ENCODE data around the gene PIK3R6. TPM values are rescaled to one million over a fixed set of nuclear protein-coding genes. Genes with fewer than 3 reads are reported as not detected.

PIK3R6 gene
- total RNA-seq, 4 donors from 2014 or later: 0.88 to 14.9 (median 2.8) TPM

DNA sequence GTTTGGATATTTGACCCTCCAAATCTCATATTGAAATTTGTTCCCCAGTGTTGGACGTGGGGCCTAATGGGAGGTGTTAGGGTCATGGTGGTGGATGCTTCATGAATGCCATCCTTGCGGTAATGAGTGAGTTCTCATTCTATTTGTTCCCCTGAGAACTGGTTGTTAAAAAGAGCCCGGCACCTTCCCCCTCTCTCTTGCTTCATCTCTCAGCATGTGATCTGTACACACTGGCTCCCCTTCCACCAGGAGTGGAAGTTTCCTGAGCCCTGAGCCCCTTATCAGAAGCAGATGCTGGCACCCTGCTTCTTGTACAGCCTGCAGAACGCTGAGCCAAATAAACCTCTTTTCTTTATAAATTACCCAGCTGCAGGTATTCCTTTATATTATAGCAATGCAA, 25.6 kb downstream of the PIK3R6 start:
- peak in 1 of 3 donors; percentile 29 for DNase-seq

DNA sequence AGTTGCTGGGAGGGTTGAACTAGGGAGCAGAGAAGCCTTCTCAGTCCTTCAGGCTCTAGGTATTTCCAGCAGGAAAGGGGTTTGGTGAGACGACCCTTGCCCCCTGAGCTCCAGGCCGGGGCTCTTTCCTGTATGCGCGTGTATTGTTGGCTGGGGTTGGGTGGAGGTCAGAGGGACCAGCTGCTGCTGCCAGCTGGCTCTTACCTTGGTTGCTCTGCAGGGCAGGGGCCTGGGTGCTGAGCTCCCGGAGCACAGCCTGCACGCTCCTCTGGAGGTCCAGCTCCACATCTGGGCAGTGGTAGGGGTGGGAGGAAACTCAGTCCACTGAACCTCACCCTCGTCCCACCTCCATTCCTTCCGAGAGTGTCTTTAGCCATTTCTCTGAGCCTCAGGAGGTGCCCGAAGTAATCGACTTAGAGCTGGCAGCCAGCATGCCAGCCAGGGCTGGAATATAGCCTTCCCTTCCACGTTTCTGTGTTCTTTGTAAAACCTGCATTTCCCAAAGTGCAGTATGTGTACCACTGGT, 28.0 kb downstream of the PIK3R6 start:
- H3K9me3 ChIP-seq: no peaks in the 10 kb centered on the region
- H3K36me3 ChIP-seq: no peaks in the 10 kb centered on the region
- H3K27ac ChIP-seq: no peak overlapping the region
- H3K4me3 ChIP-seq: no peak overlapping the region
- peak in 1 of 3 donors; percentile 18 for DNase-seq
- H3K4me1 ChIP-seq: no peaks in the 10 kb centered on the region
- no peaks in the 10 kb centered on the region for H3K27me3 ChIP-seq
- TF ChIP-seq, protein P1, sequence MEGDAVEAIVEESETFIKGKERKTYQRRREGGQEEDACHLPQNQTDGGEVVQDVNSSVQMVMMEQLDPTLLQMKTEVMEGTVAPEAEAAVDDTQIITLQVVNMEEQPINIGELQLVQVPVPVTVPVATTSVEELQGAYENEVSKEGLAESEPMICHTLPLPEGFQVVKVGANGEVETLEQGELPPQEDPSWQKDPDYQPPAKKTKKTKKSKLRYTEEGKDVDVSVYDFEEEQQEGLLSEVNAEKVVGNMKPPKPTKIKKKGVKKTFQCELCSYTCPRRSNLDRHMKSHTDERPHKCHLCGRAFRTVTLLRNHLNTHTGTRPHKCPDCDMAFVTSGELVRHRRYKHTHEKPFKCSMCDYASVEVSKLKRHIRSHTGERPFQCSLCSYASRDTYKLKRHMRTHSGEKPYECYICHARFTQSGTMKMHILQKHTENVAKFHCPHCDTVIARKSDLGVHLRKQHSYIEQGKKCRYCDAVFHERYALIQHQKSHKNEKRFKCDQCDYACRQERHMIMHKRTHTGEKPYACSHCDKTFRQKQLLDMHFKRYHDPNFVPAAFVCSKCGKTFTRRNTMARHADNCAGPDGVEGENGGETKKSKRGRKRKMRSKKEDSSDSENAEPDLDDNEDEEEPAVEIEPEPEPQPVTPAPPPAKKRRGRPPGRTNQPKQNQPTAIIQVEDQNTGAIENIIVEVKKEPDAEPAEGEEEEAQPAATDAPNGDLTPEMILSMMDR (IDR thresholded peaks at IDR 0.05): no peak
- no peak for TF ChIP-seq POLR2A (IDR thresholded peaks at IDR 0.05)

More for the DNA sequence above, 25.6 kb downstream of the PIK3R6 start:
- Histone ChIP-seq H3K27ac (no peak overlapping the region), H3K4me1 (no peaks in the 10 kb centered on the region), H3K9me3 (no peaks in the 10 kb centered on the region), H3K27me3 (no peaks in the 10 kb centered on the region), H3K4me3 (no peak overlapping the region), H3K36me3 (no peaks in the 10 kb centered on the region)
- TF ChIP-seq POLR2A (IDR thresholded peaks at IDR 0.05): no peak
- TF ChIP-seq, protein P1 (IDR thresholded peaks at IDR 0.05): no peak

GRCh38 chr17:8838551-8839095, 28.9 kb downstream of the PIK3R6 start:
- no peak overlapping the region for H3K27ac ChIP-seq
- no peaks in the 10 kb centered on the region for H3K4me1 ChIP-seq
- peak in 1 of 3 donors; percentile 26 for DNase-seq
- no peak for TF ChIP-seq POLR2A (IDR thresholded peaks at IDR 0.05)
- TF ChIP-seq, protein P1 (IDR thresholded peaks at IDR 0.05): no peak
- H3K36me3 ChIP-seq: no peaks in the 10 kb centered on the region
- no peaks in the 10 kb centered on the region for H3K27me3 ChIP-seq
- H3K9me3 ChIP-seq: no peaks in the 10 kb centered on the region
- no peak overlapping the region for H3K4me3 ChIP-seq

DNA sequence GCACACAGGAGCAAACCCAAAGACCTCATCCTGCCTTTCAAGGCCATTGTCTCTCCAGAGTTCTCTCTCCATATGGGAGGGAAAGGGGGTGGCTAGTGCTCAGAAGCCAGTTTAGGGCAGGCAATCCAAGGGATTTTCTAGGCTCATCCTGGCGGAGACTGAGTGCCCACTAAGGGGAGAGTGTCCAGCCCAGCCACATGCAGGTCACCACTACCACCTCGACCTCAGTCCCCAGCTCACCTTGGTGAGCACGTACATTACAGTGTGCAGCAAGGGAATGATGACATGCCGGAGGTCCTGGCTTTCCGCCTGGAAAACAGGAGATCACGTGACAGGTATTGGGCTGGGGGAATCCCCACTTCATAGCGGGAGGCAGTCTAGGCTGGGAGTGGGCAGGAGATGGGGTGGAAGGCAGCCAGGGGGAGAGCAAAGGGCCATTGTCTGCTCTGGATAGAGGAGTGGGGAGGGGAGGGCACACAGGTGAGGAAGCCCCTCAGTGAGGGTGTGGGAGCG, 29.9 kb downstream of the PIK3R6 start:
- Histone ChIP-seq H3K9me3 (no peaks in the 10 kb centered on the region), H3K27ac (no peak overlapping the region), H3K4me1 (no peaks in the 10 kb centered on the region), H3K27me3 (peaks cover 0 to 4% of the 10 kb centered on the region in 2 donors), H3K36me3 (no peaks in the 10 kb centered on the region), H3K4me3 (no peak overlapping the region)
- TF ChIP-seq POLR2A (IDR thresholded peaks at IDR 0.05): no peak
- TF ChIP-seq, protein P1 (IDR thresholded peaks at IDR 0.05): no peak
- DNase-seq: peak in 1 of 3 donors; percentile 33

DNA sequence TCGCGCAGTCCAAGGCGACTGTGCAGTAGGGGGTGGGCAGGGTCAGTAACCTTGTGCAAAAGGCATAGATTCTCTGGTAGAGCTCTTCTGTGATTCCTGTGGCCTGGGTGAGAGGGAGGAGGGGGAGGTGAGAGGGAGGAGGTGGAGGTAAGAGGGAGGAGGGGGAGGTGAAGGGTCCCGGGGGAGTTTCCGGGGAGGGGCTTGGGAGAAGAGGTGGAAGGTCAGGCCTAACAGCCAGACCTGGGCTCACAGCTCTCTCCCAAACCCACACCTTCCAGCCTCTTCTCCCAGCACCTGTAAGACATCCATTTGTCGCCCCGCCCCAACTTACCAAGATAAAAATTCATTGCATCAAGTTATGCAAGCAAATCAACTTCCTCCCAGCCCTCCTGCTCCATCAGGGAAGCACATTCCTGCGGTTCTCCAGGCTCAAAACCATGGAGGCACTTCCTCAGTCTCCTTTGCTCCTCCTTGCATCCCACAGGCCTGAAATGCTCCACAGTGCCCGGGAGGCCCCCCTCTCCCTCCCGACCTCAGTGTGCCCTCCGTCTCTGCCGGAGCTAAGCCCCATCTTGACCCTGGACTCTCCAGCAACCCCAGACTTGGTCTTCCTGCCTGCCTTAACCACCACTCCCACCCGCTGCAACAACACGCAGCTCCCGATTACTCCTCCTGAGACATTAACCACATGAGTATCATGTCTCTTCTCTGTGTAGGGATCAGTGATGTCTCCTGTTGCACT, 30.5 kb downstream of the PIK3R6 start:
- no peaks in the 10 kb centered on the region for H3K36me3 ChIP-seq
- H3K4me1 ChIP-seq: no peaks in the 10 kb centered on the region
- H3K4me3 ChIP-seq: no peak overlapping the region
- H3K9me3 ChIP-seq: no peaks in the 10 kb centered on the region
- DNase-seq: peak in 1 of 3 donors; percentile 14
- no peak for TF ChIP-seq POLR2A (IDR thresholded peaks at IDR 0.05)
- H3K27ac ChIP-seq: no peak overlapping the region
- H3K27me3 ChIP-seq: peaks cover 0 to 4% of the 10 kb centered on the region in 2 donors
